Adrenal gland (tissue), 12 donors: Measurements from ENCODE around the gene AMDHD1. TPM values are rescaled to one million over a fixed set of nuclear protein-coding genes. Genes with fewer than 3 reads are reported as not detected.
A peak's percentile ranks its signal among the peaks of the same experiment; 100 is the strongest.

Source experiments
- DNase-seq, 7 donors: peaks; one replicate each; pipeline ENCODE4 v3.0.0-alpha.2; 2019 to 2020
- H3K27ac ChIP-seq, 5 donors: fragments of 200-600 bp; sonication (generic) in 4 of 5; 1 replicate in 3 of 5; 2 replicates in 2 of 5; pipeline versions ENCODE4 v1.5.1 to v1.8.0; 2016 to 2020; ENCODE audit warnings: mild to moderate bottlenecking in 1 of 5
- H3K27me3 ChIP-seq: fragments of 200-600 bp; 2 replicates; pipeline ENCODE4 v1.8.0; 2021
- H3K36me3 ChIP-seq, 2 donors: fragments of 200-600 bp; replicated peaks in 1 of 2; 1 replicate in 1 of 2; 2 replicates in 1 of 2; pipeline versions ENCODE4 v1.5.1 to v1.8.0; 2018 to 2022
- H3K4me1 ChIP-seq, 2 donors: fragments of 200-600 bp; replicated peaks in 1 of 2; 1 replicate in 1 of 2; 2 replicates in 1 of 2; pipeline versions ENCODE4 v1.5.1 to v1.8.0; 2018 to 2021
- H3K4me3 ChIP-seq, 4 donors: fragments of 200-600 bp; sonication (generic) in 3 of 4; one replicate each; pipeline ENCODE4 v1.5.1; 2016 to 2018
- H3K9me3 ChIP-seq, 3 donors: fragments of 200-600 bp; sonication (generic) in 1 of 3; replicated peaks in 1 of 3; 1 replicate in 2 of 3; 2 replicates in 1 of 3; pipeline versions ENCODE4 v1.5.1 to v1.8.0; 2016 to 2021
- POLR2A ChIP-seq, 2 donors: fragments of 450-650 bp; IDR thresholded peaks; one replicate each; pipeline ENCODE4 v1.6.1; 2017; ENCODE audit warnings: antibody characterized with exemption in 2 of 2, mild to moderate bottlenecking in 2 of 2, moderate library complexity in 1 of 2
- WGBS, 4 donors: extraction: QIAGEN DNeasy Blood & Tissue Kit in 2 of 4; methylation state at CpG; one replicate each; pipeline versions ENCODE4 v1.1.5 to v1.1.7; 2013 to 2017; 5-methylcytosine and 5-hydroxymethylcytosine counted together
- intact Hi-C, 2 donors: fragments of 100-400 bp; cut with DNase I; formaldehyde crosslinking; loops; one replicate each; pipeline versions ENCODE4 v1.14.1 to v1.15.0; 2022 to 2023
- polyA plus RNA-seq, 3 donors: library from polyadenylated mRNA; stranded (reverse); fragments of 200-250 nt in 2 of 3; fragments of 350-450 nt in 1 of 3; fragmentation: Illumina TruSeq in 1 of 3; extraction: RNeasy Lipid Tissue Mini Kit (QIAGEN cat#74804) in 1 of 3; gene quantifications; one replicate each; pipeline ENCODE4 v1.2.3, GENCODE V29; 2013 to 2014
- total RNA-seq, 9 donors: library from RNA; depleted of rRNA in 4 of 9; stranded (reverse); fragments of >200 nt in 4 of 9; fragments of 120-200 nt in 1 of 9; fragmentation: NEBNext Ultra II Directional in 1 of 9; extraction: Animal tissue kit (Norgen Biotek cat#: 25700) in 1 of 9; gene quantifications; one replicate each; pipeline versions ENCODE4 v1.1.0 to v1.2.4, GENCODE V29; 2013 to 2023
- TF ChIP-seq, protein P1 (sequence below), 6 experiments: fragments of 450-650 bp in 4 of 6; fragments of 200-600 bp in 2 of 6; sonication (generic) in 1 of 6; IDR thresholded peaks; 1 replicate in 5 of 6; 2 replicates in 1 of 6; pipeline versions ENCODE4 v1.5.1 to v1.8.0; 2016 to 2021; ENCODE audit warnings: antibody characterized with exemption in 6 of 6, mild to moderate bottlenecking in 2 of 6, moderate library complexity in 1 of 6
- donor health status: healthy with polysubstance abuse.
- donor health status: Bipolar disorder and iron deficiency.
- donor health status: DM: yes; HTN: yes; CAD: no.
- donor health status: DM: no; HTN: no; CAD: no.
- donor health status: DM: no; HTN: no; CAD: no.
- donor health status: DM: yes; HTN: yes; CAD: no.

Gene AMDHD1
- total and polyA plus RNA-seq, 12 donors, result 4.6 to 120 (median 15.5) TPM

DNA sequence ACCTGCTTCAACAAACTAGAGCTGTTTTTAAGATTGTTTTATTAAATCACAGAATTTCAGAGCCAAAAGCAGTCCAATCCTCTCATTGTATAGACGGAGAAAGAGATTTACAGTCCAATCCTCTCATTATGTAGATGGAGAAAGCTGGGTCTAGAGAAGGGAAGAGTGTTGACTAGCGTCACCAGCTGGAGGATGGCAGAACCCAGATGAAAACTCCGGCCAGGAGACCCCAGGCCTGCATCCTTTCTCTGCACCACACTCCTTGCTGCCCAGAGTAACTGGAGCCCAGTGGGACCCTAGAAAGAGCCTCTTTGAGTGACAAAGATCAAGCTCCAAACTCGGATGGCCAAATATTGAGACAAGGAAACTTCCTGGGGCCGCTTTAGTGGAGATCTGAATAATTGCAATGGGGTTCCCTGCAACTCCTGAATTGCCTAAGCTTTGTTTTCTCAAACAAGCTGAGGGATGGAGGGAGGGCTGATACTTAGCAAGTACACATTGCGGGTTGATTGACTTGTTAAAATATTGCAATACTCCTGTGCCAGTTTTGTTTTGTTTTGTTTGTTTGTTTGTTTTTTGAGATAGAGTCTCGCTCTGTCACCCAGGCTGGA is 12.5 kb downstream of the AMDHD1 start:
- H3K4me3 ChIP-seq, result no peak overlapping the region
- WGBS, 4 donors, result 83 to 92% (median 89%) methylated on average over 7 of the region's 7 CpGs
- no peaks in the 10 kb centered on the region for H3K9me3 ChIP-seq
- H3K4me1 ChIP-seq, result no peaks in the 10 kb centered on the region
- no peak overlapping the region for H3K27ac ChIP-seq
- no peak for DNase-seq
- intact Hi-C loops, result no loop called here
- H3K36me3 ChIP-seq, result no peaks in the 10 kb centered on the region
- TF ChIP-seq POLR2A (IDR thresholded peaks at IDR 0.05), result no peak
- TF ChIP-seq, protein P1, sequence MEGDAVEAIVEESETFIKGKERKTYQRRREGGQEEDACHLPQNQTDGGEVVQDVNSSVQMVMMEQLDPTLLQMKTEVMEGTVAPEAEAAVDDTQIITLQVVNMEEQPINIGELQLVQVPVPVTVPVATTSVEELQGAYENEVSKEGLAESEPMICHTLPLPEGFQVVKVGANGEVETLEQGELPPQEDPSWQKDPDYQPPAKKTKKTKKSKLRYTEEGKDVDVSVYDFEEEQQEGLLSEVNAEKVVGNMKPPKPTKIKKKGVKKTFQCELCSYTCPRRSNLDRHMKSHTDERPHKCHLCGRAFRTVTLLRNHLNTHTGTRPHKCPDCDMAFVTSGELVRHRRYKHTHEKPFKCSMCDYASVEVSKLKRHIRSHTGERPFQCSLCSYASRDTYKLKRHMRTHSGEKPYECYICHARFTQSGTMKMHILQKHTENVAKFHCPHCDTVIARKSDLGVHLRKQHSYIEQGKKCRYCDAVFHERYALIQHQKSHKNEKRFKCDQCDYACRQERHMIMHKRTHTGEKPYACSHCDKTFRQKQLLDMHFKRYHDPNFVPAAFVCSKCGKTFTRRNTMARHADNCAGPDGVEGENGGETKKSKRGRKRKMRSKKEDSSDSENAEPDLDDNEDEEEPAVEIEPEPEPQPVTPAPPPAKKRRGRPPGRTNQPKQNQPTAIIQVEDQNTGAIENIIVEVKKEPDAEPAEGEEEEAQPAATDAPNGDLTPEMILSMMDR (IDR thresholded peaks at IDR 0.05), result no peak
- no peaks in the 10 kb centered on the region for H3K27me3 ChIP-seq

DNA sequence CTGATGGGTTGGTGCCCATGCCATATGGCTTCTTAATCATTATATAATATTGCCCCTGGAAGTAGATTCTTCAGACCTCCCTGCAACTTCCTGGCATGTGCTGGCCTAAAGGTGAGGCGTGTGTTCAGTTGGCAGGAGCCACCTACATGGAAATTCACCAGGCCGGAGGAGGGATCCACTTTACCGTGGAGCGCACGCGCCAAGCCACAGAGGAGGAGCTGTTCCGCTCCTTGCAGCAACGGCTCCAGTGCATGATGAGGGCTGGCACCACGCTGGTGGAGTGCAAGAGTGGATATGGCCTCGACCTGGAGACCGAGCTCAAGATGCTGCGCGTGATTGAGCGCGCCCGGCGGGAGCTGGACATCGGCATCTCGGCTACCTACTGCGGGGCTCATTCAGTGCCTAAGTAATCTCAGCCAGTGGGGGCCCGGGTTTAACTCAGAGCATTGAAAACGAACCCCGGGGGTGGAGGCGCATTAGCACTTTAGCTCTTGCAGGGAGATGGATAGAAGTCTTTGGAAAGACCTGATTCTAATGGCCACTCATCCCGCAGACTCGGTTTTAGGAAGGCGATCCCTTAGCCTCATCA is 13.5 kb downstream of the AMDHD1 start:
- intact Hi-C loops, result no loop called here
- no peaks in the 10 kb centered on the region for H3K4me1 ChIP-seq
- 77 to 84% (median 80%) methylated on average over 21 to 27 of the region's 27 CpGs for WGBS, 4 donors

DNA sequence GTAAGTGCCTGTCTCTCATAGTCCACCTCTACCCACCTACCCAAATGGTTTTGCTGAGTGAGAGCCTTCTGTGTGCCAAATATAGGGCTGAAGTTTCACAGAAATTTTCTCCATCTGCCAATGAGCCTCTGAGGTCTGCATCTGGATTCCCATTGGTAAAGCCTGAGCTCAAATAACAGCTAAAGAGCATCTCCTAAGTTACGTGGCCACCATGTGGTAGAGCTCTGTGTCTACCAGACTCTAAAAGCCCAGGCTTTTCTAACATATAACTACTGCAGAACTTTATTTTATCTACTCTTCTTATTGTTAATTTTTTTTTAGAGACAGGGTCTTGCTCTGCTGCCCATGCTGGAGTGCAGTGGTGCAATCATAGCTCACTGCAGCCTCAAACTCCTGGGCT is 16.0 kb downstream of the AMDHD1 start:
- TF ChIP-seq, protein P1 (IDR thresholded peaks at IDR 0.05), result peak in 4 of 6 experiments; percentile 4 to 27 (median 20)
- no peak for TF ChIP-seq POLR2A (IDR thresholded peaks at IDR 0.05)
- Histone ChIP-seq H3K9me3 (no peaks in the 10 kb centered on the region), H3K4me1 (no peaks in the 10 kb centered on the region), H3K36me3 (no peaks in the 10 kb centered on the region), H3K27ac (no peak overlapping the region), H3K27me3 (no peaks in the 10 kb centered on the region), H3K4me3 (no peak overlapping the region)
- 55 to 83% (median 68%) methylated on average over 1 of the region's 1 CpG for WGBS, 4 donors
- peak in 2 of 7 donors; percentile 14 to 31 for DNase-seq
- intact Hi-C loops, result no loop called here

More for the DNA sequence above, 13.5 kb downstream of the AMDHD1 start:
- H3K4me3 ChIP-seq, result no peak overlapping the region
- no peaks in the 10 kb centered on the region for H3K27me3 ChIP-seq
- no peaks in the 10 kb centered on the region for H3K9me3 ChIP-seq
- DNase-seq, result no peak
- no peak overlapping the region for H3K27ac ChIP-seq
- H3K36me3 ChIP-seq, result no peaks in the 10 kb centered on the region
- no peak for TF ChIP-seq POLR2A (IDR thresholded peaks at IDR 0.05)
- TF ChIP-seq, protein P1 (IDR thresholded peaks at IDR 0.05), result no peak

DNA sequence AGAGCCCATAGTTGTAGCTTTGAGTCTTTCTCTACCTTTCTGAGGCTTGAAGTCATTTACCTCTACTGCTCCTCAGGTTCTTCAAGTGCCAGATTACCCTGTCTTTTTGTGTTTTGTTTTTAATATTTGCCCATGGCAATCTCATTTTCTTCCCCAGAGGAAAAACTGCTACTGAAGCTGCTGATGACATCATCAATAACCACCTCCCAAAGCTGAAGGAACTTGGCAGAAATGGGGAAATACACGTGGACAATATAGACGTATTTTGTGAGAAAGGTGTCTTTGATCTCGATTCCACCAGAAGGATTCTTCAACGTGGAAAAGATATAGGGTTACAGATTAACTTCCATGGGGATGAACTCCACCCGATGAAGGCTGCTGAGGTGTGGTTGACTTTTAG is 17.1 kb downstream of the AMDHD1 start:
- no peaks in the 10 kb centered on the region for H3K9me3 ChIP-seq
- WGBS, 4 donors, result 64 to 77% (median 70%) methylated on average over 5 of the region's 5 CpGs
- intact Hi-C loops, result no loop called here
- no peak overlapping the region for H3K27ac ChIP-seq
- TF ChIP-seq, protein P1 (IDR thresholded peaks at IDR 0.05), result no peak
- TF ChIP-seq POLR2A (IDR thresholded peaks at IDR 0.05), result no peak
- DNase-seq, result no peak
- H3K4me1 ChIP-seq, result no peaks in the 10 kb centered on the region
- no peaks in the 10 kb centered on the region for H3K36me3 ChIP-seq
- H3K27me3 ChIP-seq, result no peaks in the 10 kb centered on the region
- H3K4me3 ChIP-seq, result no peak overlapping the region
